Astrocyte (in vitro differentiated cells and primary cell): ENCODE measurements around the gene SSH2. TPM values are rescaled to one million over a fixed set of nuclear protein-coding genes. Genes with fewer than 3 reads are reported as not detected.

Experiments
- DNase-seq: peaks from one replicate; pipeline ENCODE4 v3.0.0-alpha.2; 2010; ENCODE audit warnings: low read depth
- FAIRE-seq: peaks from 2 replicates; lab custom pipeline; 2011; peaks lifted over from hg19 to GRCh38; lab: Jason Lieb, UNC
- H2AFZ ChIP-seq: 2 replicates; pipeline ENCODE4 v1.6.0; 2012; ENCODE audit warnings: low read depth, low read length, inconsistent platforms
- H3K27ac ChIP-seq: 2 replicates; pipeline ENCODE4 v1.5.1; 2011; ENCODE audit warnings: low read depth, low read length, inconsistent platforms
- H3K27me3 ChIP-seq: 2 replicates; pipeline ENCODE4 v1.6.0; 2011; ENCODE audit warnings: low read length, inconsistent platforms; ENCODE audit not compliant: insufficient read depth
- H3K36me3 ChIP-seq: 2 replicates; pipeline ENCODE4 v1.5.1; 2011; ENCODE audit warnings: low read length, inconsistent platforms; ENCODE audit not compliant: insufficient read depth
- H3K4me1 ChIP-seq: 2 replicates; pipeline ENCODE4 v1.5.1; 2011; ENCODE audit warnings: low read length, inconsistent platforms; ENCODE audit not compliant: insufficient read depth
- H3K4me2 ChIP-seq: 2 replicates; pipeline ENCODE4 v1.6.0; 2012; ENCODE audit warnings: low read length, inconsistent platforms
- H3K4me3 ChIP-seq: 2 replicates; pipeline ENCODE4 v1.5.1; 2011; ENCODE audit warnings: low read depth, mild to moderate bottlenecking, low read length, inconsistent platforms; ENCODE audit not compliant: insufficient read depth
- H3K79me2 ChIP-seq: 2 replicates; pipeline ENCODE4 v1.6.0; 2012; ENCODE audit warnings: mild to moderate bottlenecking, low read length, inconsistent platforms; ENCODE audit not compliant: insufficient read depth
- H3K9ac ChIP-seq: 2 replicates; pipeline ENCODE4 v1.6.0; 2012; ENCODE audit warnings: mild to moderate bottlenecking, low read length, inconsistent platforms
- H3K9me3 ChIP-seq: 2 replicates; pipeline ENCODE4 v1.5.1; 2012; ENCODE audit warnings: low read depth, mild to moderate bottlenecking, low read length, inconsistent platforms; ENCODE audit not compliant: insufficient read depth
- H4K20me1 ChIP-seq: 2 replicates; pipeline ENCODE4 v1.6.0; 2012; ENCODE audit warnings: low read length, inconsistent platforms; ENCODE audit not compliant: insufficient read depth
- H3K27ac Mint-ChIP-seq: one replicate; pipeline ENCODE4 v1.8.0; 2021; ENCODE audit warnings: mild to moderate bottlenecking, mixed read lengths; ENCODE audit not compliant: unreplicated experiment
- H3K27me3 Mint-ChIP-seq: one replicate; pipeline ENCODE4 v1.8.0; 2021; ENCODE audit warnings: low read depth, mixed read lengths; ENCODE audit not compliant: unreplicated experiment
- H3K36me3 Mint-ChIP-seq: one replicate; pipeline ENCODE4 v1.8.0; 2021; ENCODE audit warnings: low read depth, mixed read lengths; ENCODE audit not compliant: unreplicated experiment
- H3K4me1 Mint-ChIP-seq: one replicate; pipeline ENCODE4 v1.8.0; 2021; ENCODE audit warnings: low read depth, mixed read lengths; ENCODE audit not compliant: unreplicated experiment
- H3K4me3 Mint-ChIP-seq: one replicate; pipeline ENCODE4 v1.8.0; 2021; ENCODE audit warnings: mild to moderate bottlenecking, moderate library complexity, mixed read lengths; ENCODE audit not compliant: unreplicated experiment
- H3K9me3 Mint-ChIP-seq: one replicate; pipeline ENCODE4 v1.8.0; 2021; ENCODE audit warnings: mild to moderate bottlenecking, mixed read lengths; ENCODE audit not compliant: unreplicated experiment
- CTCF ChIP-seq: IDR thresholded peaks from 2 replicates; pipeline ENCODE4 v1.5.1; 2011; ENCODE audit warnings: low read depth, mild to moderate bottlenecking, inconsistent platforms, low read length, moderate library complexity; ENCODE audit not compliant: insufficient read depth
- EZH2 ChIP-seq: IDR thresholded peaks from 2 replicates; pipeline ENCODE4 v1.6.1; 2012; ENCODE audit warnings: mild to moderate bottlenecking, low read length, inconsistent platforms; ENCODE audit not compliant: insufficient read depth
- total RNA-seq: library from RNA; stranded (reverse); gene quantifications from 2 replicates; pipeline ENCODE4 v1.2.1, GENCODE V29; 2021

The SSH2 gene
- total RNA-seq, 1 donor from 2014 or later, result 31.1 TPM

GRCh38 chr17:29948448-29949215 is 18.6 kb upstream of the SSH2 start:
- no peak overlapping the region for H3K27ac ChIP-seq
- no peak overlapping the region for H3K9ac ChIP-seq
- no peaks in the 10 kb centered on the region for H4K20me1 ChIP-seq
- no peaks in the 10 kb centered on the region for H3K9me3 ChIP-seq
- H3K36me3 ChIP-seq, result no peaks in the 10 kb centered on the region
- Mint-ChIP-seq H3K27ac (no peak overlapping the region), H3K36me3 (peaks cover 6% of the 10 kb centered on the region), H3K4me3 (no peak overlapping the region), H3K27me3 (no peaks in the 10 kb centered on the region), H3K9me3 (peaks cover 7% of the 10 kb centered on the region), H3K4me1 (no peaks in the 10 kb centered on the region)
- no peaks in the 10 kb centered on the region for H3K79me2 ChIP-seq
- FAIRE-seq (no peak), DNase-seq (no peak)
- no peaks in the 10 kb centered on the region for H3K4me1 ChIP-seq
- no peaks in the 10 kb centered on the region for H3K27me3 ChIP-seq
- H3K4me2 ChIP-seq, result no peak overlapping the region
- TF ChIP-seq CTCF (no peak), EZH2 (no peak)
- H3K4me3 ChIP-seq, result no peak overlapping the region
- H2AFZ ChIP-seq, result no peak overlapping the region

- H4K20me1 ChIP-seq, result no peaks in the 10 kb centered on the region
- H3K27me3 ChIP-seq, result no peaks in the 10 kb centered on the region
- TF ChIP-seq EZH2, result no peak
- no peak for TF ChIP-seq CTCF
- no peaks in the 10 kb centered on the region for H3K79me2 ChIP-seq
- FAIRE-seq, result no peak
- H3K36me3 ChIP-seq, result no peaks in the 10 kb centered on the region
- H3K4me3 Mint-ChIP-seq, result no peak overlapping the region
- H2AFZ ChIP-seq, result no peak overlapping the region
- H3K4me1 Mint-ChIP-seq, result no peaks in the 10 kb centered on the region
- no peak overlapping the region for H3K27ac Mint-ChIP-seq
- no peaks in the 10 kb centered on the region for H3K27me3 Mint-ChIP-seq
- H3K36me3 Mint-ChIP-seq, result peaks cover 6% of the 10 kb centered on the region
- H3K9ac ChIP-seq, result no peak overlapping the region
- H3K9me3 Mint-ChIP-seq, result peaks cover 2% of the 10 kb centered on the region
- no peak overlapping the region for H3K4me3 ChIP-seq
- no peak overlapping the region for H3K27ac ChIP-seq
- no peak for DNase-seq
- no peaks in the 10 kb centered on the region for H3K9me3 ChIP-seq
- H3K4me1 ChIP-seq, result no peaks in the 10 kb centered on the region
- H3K4me2 ChIP-seq, result no peak overlapping the region
Measured at GRCh38 chr17:29945281-29945680, 15.3 kb upstream of the SSH2 start.

GRCh38 chr17:29941334-29941733 is 11.3 kb upstream of the SSH2 start, which contains the start of gene EFCAB5:
TSS of gene EFCAB5 (plus strand) at chr17:29941634. CDS start at chr17:29941797, 163 bp downstream.
- H3K36me3 Mint-ChIP-seq, result peaks cover 6% of the 10 kb centered on the region
- H3K9me3 Mint-ChIP-seq, result peaks cover 2% of the 10 kb centered on the region
- no peaks in the 10 kb centered on the region for H3K27me3 ChIP-seq
- no peak for FAIRE-seq
- no peaks in the 10 kb centered on the region for H3K4me1 ChIP-seq
- no peak within 1 kb of the TSS for H3K4me3 ChIP-seq
- no peak for TF ChIP-seq CTCF
- H3K4me1 Mint-ChIP-seq, result no peaks in the 10 kb centered on the region
- no peak within 1 kb of the TSS for H3K4me2 ChIP-seq
- no peaks in the 10 kb centered on the region for H4K20me1 ChIP-seq
- H3K9me3 ChIP-seq, result no peaks in the 10 kb centered on the region
- no peak within 1 kb of the TSS for H3K9ac ChIP-seq
- H3K79me2 ChIP-seq, result no peaks in the 10 kb centered on the region
- no peak within 1 kb of the TSS for H3K27ac Mint-ChIP-seq
- no peak for DNase-seq
- H2AFZ ChIP-seq, result no peak within 1 kb of the TSS
- no peak within 1 kb of the TSS for H3K4me3 Mint-ChIP-seq
- H3K36me3 ChIP-seq, result no peaks in the 10 kb centered on the region
- no peaks in the 10 kb centered on the region for H3K27me3 Mint-ChIP-seq
- no peak within 1 kb of the TSS for H3K27ac ChIP-seq
